ENCODE data around the gene AHDC1. TPM values are rescaled to one million over a fixed set of nuclear protein-coding genes. Genes with fewer than 3 reads are reported as not detected.

Gene AHDC1
- polyA plus RNA-seq, 3 donors from 2014 or later: 1.2 to 6.3 TPM; not detected in 1

DNA sequence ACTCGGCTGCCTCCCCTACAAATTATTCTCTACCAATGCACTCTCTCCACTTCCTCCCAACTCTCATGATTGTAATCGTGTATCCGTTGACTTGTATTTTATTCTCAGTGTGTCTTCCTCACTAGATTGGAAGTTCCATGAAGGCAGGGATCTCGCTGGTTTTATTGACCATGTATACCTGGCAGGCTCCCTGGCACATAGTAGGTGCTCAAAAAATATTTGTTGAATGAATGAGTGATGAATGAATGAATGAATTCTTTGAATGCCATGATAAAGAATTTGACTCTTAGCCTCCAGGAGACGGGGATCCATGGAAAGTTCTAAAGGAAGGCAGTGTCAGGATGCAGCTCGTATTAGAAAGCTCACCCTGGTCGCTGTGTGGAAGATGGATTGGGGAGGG is 85.1 kb downstream of the AHDC1 start:
- Mint-ChIP-seq H3K4me1 (peaks cover 21 to 24% of the 10 kb centered on the region in 2 donors), H3K36me3 (no peaks in the 10 kb centered on the region), H3K27ac (no peak overlapping the region), H3K27me3 (ENCODE audit: low read depth in 3 of 3) (peaks cover 0 to 4% (median 2%) of the 10 kb centered on the region in 3 donors), H3K9me3 (no peaks in the 10 kb centered on the region), H3K4me3 (no peak overlapping the region)
- DNase-seq: no peak

- H3K4me1 Mint-ChIP-seq: peaks cover 21 to 24% of the 10 kb centered on the region in 2 donors
- no peaks in the 10 kb centered on the region for H3K36me3 Mint-ChIP-seq
- no peaks in the 10 kb centered on the region for H3K9me3 Mint-ChIP-seq
- no peak overlapping the region for H3K4me3 Mint-ChIP-seq
- H3K27ac Mint-ChIP-seq: peak overlapping the region in 1 of 6 donors; percentile 15
- DNase-seq: no peak
- H3K27me3 Mint-ChIP-seq (ENCODE audit: low read depth in 3 of 3): peaks cover 0 to 4% (median 2%) of the 10 kb centered on the region in 3 donors
Observed at GRCh38 chr1:27517907-27518718, 85.8 kb downstream of the AHDC1 start.

DNA sequence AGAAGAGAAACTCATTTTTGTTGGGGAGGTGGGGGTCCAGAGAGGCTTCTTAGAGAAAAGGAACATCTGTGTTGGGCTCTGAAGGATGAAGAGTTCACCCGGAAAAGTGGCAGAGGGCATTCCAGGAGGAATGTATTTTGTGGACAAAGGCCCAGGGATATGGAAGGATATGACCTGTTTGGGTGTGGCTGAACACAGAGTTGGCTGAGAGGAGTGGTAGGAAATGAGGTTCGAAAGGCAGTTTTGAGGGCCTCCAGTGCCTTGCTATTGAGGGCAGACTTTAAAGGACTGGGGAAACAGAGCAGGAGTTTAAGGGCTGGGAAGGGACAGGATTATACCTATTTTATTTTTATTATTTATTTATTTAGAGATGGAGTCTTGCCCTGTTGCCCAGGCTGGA is 86.6 kb downstream of the AHDC1 start:
- Mint-ChIP-seq H3K27me3 (ENCODE audit: low read depth in 3 of 3) (peaks cover 0 to 4% (median 0%) of the 10 kb centered on the region in 3 donors), H3K36me3 (no peaks in the 10 kb centered on the region), H3K9me3 (no peaks in the 10 kb centered on the region), H3K4me3 (no peak overlapping the region), H3K4me1 (peaks cover 14 to 18% of the 10 kb centered on the region in 2 donors), H3K27ac (peak overlapping the region in 1 of 6 donors; percentile 11)
- DNase-seq: no peak

DNA sequence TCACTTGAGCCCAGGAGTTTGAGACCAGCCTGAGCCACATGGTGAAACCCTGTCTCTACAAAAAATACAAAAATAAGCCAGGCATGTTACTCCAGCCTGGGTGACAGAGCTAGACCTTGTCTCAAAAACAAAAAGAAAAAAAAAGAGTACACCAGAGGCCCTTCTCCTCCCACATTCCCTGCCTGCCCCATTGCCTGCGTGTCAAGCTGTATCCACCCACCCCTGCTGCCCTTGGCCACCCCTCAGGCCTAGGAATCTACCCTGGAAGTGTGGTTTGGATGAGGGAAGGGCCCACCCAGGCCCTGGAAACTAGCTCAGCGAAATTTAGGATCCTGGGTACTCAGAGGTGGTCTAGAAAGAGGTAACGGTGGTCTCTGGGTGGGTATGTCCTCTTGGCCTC is 88.3 kb downstream of the AHDC1 start:
- Mint-ChIP-seq H3K4me3 (no peak overlapping the region), H3K36me3 (no peaks in the 10 kb centered on the region), H3K27me3 (ENCODE audit: low read depth in 3 of 3) (peaks cover 0 to 2% (median 0%) of the 10 kb centered on the region in 3 donors), H3K27ac (no peak overlapping the region), H3K4me1 (peaks cover 0 to 1% of the 10 kb centered on the region in 2 donors), H3K9me3 (no peaks in the 10 kb centered on the region)
- DNase-seq: no peak

GRCh38 chr1:27513958-27514357 is 90.0 kb downstream of the AHDC1 start:
- Mint-ChIP-seq H3K4me3 (no peak overlapping the region), H3K27ac (no peak overlapping the region), H3K9me3 (no peaks in the 10 kb centered on the region), H3K27me3 (ENCODE audit: low read depth in 3 of 3) (peaks cover 0 to 3% (median 0%) of the 10 kb centered on the region in 3 donors), H3K4me1 (no peaks in the 10 kb centered on the region), H3K36me3 (no peaks in the 10 kb centered on the region)
- no peak for DNase-seq

DNA sequence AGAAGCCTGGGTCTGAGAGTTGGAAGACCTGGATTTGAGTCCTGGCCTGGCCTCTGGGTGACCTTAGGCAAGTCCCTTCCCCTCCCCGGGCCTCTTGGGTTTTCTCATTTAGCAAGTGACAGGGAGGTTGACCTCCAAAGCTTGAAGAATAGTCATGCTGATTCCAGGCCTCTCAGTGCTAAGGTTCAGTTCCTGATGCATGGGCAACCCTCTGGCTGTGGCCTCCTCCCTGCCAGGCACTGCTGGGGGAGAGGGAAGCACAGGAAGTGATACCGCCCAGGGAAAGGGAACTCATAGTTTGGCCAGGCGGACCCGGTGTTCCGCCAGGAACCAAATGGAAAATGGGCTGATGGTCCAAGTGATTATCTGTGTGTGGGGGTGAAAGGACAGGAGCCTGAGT is 90.4 kb downstream of the AHDC1 start:
- Mint-ChIP-seq H3K27ac (peak overlapping the region in 1 of 6 donors; percentile 80), H3K4me1 (no peaks in the 10 kb centered on the region), H3K9me3 (no peaks in the 10 kb centered on the region), H3K36me3 (no peaks in the 10 kb centered on the region), H3K27me3 (ENCODE audit: low read depth in 3 of 3) (peaks cover 0 to 3% (median 0%) of the 10 kb centered on the region in 3 donors), H3K4me3 (no peak overlapping the region)
- no peak for DNase-seq

GRCh38 chr1:27509127-27510080 is 94.5 kb downstream of the AHDC1 start:
- no peak overlapping the region for H3K27ac Mint-ChIP-seq
- no peak for DNase-seq
- peaks cover 0 to 2% (median 0%) of the 10 kb centered on the region in 3 donors for H3K27me3 Mint-ChIP-seq (ENCODE audit: low read depth in 3 of 3)
- no peaks in the 10 kb centered on the region for H3K9me3 Mint-ChIP-seq
- H3K4me3 Mint-ChIP-seq: no peak overlapping the region
- H3K4me1 Mint-ChIP-seq: no peaks in the 10 kb centered on the region
- no peaks in the 10 kb centered on the region for H3K36me3 Mint-ChIP-seq

GRCh38 chr1:27507960-27508665 is 95.8 kb downstream of the AHDC1 start:
- no peaks in the 10 kb centered on the region for H3K4me1 Mint-ChIP-seq
- H3K4me3 Mint-ChIP-seq: no peak overlapping the region
- no peaks in the 10 kb centered on the region for H3K9me3 Mint-ChIP-seq
- no peak for DNase-seq
- no peak overlapping the region for H3K27ac Mint-ChIP-seq
- peaks cover 0 to 4% (median 0%) of the 10 kb centered on the region in 3 donors for H3K27me3 Mint-ChIP-seq (ENCODE audit: low read depth in 3 of 3)
- no peaks in the 10 kb centered on the region for H3K36me3 Mint-ChIP-seq

GRCh38 chr1:27506703-27507102 is 97.2 kb downstream of the AHDC1 start:
- peaks cover 0 to 4% (median 0%) of the 10 kb centered on the region in 3 donors for H3K27me3 Mint-ChIP-seq (ENCODE audit: low read depth in 3 of 3)
- peak overlapping the region in 1 of 6 donors; percentile 29 for H3K27ac Mint-ChIP-seq
- H3K4me1 Mint-ChIP-seq: no peaks in the 10 kb centered on the region
- no peaks in the 10 kb centered on the region for H3K9me3 Mint-ChIP-seq
- no peaks in the 10 kb centered on the region for H3K36me3 Mint-ChIP-seq
- H3K4me3 Mint-ChIP-seq: no peak overlapping the region
- no peak for DNase-seq

DNA sequence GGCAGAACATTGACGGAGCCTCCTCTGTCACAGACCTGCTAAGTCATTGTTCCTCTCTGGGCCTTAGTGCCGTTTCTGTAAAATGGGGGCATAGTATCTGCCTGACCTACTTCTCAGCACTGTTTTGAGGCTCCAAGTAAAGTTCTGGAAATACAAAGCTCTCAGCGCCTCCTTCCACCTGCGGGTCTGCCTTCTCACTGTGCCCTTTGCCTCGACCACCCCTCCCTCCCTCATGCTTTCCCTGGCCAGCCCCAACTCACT is 98.6 kb downstream of the AHDC1 start:
- peaks cover 0 to 4% (median 2%) of the 10 kb centered on the region in 3 donors for H3K27me3 Mint-ChIP-seq (ENCODE audit: low read depth in 3 of 3)
- no peaks in the 10 kb centered on the region for H3K36me3 Mint-ChIP-seq
- no peaks in the 10 kb centered on the region for H3K9me3 Mint-ChIP-seq
- no peak overlapping the region for H3K4me3 Mint-ChIP-seq
- no peaks in the 10 kb centered on the region for H3K4me1 Mint-ChIP-seq
- no peak overlapping the region for H3K27ac Mint-ChIP-seq
- no peak for DNase-seq

- Mint-ChIP-seq H3K4me1 (peaks cover 2 to 3% of the 10 kb centered on the region in 2 donors), H3K36me3 (no peaks in the 10 kb centered on the region), H3K4me3 (no peak overlapping the region), H3K9me3 (no peaks in the 10 kb centered on the region), H3K27ac (no peak overlapping the region), H3K27me3 (ENCODE audit: low read depth in 3 of 3) (peaks cover 0 to 4% (median 2%) of the 10 kb centered on the region in 3 donors)
- DNase-seq: no peak
Observed at GRCh38 chr1:27504588-27505419, 99.1 kb downstream of the AHDC1 start.

DNA sequence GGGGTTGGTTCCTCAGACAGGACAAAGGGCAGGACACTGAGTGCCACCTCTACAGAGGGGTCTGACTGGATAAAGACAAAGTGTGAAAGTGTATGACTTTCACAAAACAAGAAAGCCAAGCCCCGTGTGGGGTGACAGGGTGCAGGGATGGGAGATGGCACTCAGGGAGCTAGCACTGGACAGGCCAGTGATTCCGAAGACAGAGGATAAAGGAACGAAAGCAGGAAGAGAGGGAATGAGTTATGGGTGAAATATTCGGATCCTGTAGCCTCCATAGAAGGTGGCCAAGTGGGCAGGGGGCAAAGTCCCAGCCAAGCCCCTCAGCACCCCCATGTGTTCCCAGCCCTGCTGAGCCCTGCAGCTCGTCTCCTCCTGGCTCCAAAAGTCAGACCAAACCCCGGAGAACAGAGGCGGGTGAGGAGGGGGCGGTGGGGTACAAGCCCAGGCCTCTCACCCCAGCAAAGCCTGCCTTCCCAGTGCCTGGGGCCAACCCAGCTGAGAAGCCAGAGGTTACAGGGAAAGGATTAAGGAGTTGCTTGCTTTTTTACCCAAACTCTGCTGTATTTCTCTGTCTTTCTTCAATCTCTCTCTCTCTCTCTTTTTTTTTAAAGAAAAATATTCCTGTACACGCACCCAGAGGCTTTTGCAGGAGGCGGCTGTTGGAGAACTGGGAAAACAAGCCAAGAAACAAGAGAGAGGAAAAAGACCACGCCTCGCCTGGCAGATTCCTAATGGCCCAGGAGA is 99.9 kb downstream of the AHDC1 start:
- Mint-ChIP-seq H3K27me3 (ENCODE audit: low read depth in 3 of 3) (peaks cover 2 to 3% (median 3%) of the 10 kb centered on the region in 3 donors), H3K27ac (peak overlapping the region in 1 of 6 donors; percentile 57), H3K4me1 (peaks cover 5 to 6% of the 10 kb centered on the region in 2 donors), H3K9me3 (peaks cover 0 to 1% (median 0%) of the 10 kb centered on the region in 6 donors), H3K36me3 (no peaks in the 10 kb centered on the region), H3K4me3 (no peak overlapping the region)
- no peak for DNase-seq

Measured in immature natural killer cell (primary cell).